ENCODE measurements around the gene FAM222A.

GRCh38 chr12:109673379-109673778, 40.2 kb upstream of the FAM222A start:
- TF ChIP-seq TCF4 (CRISPR knock-in tag; IDR thresholded peaks at IDR 0.05; ENCODE audit: borderline replicate concordance) (no peak), ZFP3 (CRISPR knock-in tag; IDR thresholded peaks at IDR 0.05) (no peak), CREB5 (CRISPR knock-in tag; IDR thresholded peaks at IDR 0.05; ENCODE audit: low read depth) (no peak), CSRNP3 (CRISPR knock-in tag; IDR thresholded peaks at IDR 0.05) (no peak), ESRRG (CRISPR knock-in tag; IDR thresholded peaks at IDR 0.05) (no peak)
- TF ChIP-seq, protein P1, sequence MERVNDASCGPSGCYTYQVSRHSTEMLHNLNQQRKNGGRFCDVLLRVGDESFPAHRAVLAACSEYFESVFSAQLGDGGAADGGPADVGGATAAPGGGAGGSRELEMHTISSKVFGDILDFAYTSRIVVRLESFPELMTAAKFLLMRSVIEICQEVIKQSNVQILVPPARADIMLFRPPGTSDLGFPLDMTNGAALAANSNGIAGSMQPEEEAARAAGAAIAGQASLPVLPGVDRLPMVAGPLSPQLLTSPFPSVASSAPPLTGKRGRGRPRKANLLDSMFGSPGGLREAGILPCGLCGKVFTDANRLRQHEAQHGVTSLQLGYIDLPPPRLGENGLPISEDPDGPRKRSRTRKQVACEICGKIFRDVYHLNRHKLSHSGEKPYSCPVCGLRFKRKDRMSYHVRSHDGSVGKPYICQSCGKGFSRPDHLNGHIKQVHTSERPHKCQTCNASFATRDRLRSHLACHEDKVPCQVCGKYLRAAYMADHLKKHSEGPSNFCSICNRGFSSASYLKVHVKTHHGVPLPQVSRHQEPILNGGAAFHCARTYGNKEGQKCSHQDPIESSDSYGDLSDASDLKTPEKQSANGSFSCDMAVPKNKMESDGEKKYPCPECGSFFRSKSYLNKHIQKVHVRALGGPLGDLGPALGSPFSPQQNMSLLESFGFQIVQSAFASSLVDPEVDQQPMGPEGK (CRISPR knock-in tag; IDR thresholded peaks at IDR 0.05; ENCODE audit: borderline replicate concordance) = no peak

Data from SK-N-SH treated with all-trans-retinoic acid at 6 μM for 48 hours (cell line).